H1 (cell line): ENCODE measurements around the gene IFNAR2.

Experiments used
- ASH2L ChIP-seq: fragments of 200-600, 300-600 bp; sonication (generic); IDR thresholded peaks from one replicate; pipeline ENCODE4 v1.7.1; 2017; ENCODE audit warnings: low read length
- CREB1 ChIP-seq: IDR thresholded peaks from 2 replicates; pipeline ENCODE4 v1.6.1; 2012; ENCODE audit warnings: inconsistent platforms
- CTCF ChIP-seq, 3 experiments: IDR thresholded peaks; 1 replicate in 2 of 3; 2 replicates in 1 of 3; pipeline versions ENCODE4 v1.5.1 to v1.6.1; 2011; ENCODE audit warnings: low read length in 3 of 3, mild to moderate bottlenecking in 3 of 3, inconsistent platforms in 2 of 3, low read depth in 1 of 3, moderate library complexity in 1 of 3; ENCODE audit not compliant: insufficient read depth in 1 of 3; ENCODE audit errors: control extremely low read depth in 1 of 3
- JUND ChIP-seq: IDR thresholded peaks from 2 replicates; pipeline ENCODE4 v1.6.1; 2011; ENCODE audit warnings: mild to moderate bottlenecking, improper control_type of control experiment, low read length
- MAX ChIP-seq: IDR thresholded peaks from 2 replicates; pipeline ENCODE4 v1.6.1; 2012; ENCODE audit warnings: inconsistent platforms
- POLR2A ChIP-seq, 2 experiments: IDR thresholded peaks; 1 replicate in 1 of 2; 2 replicates in 1 of 2; pipeline ENCODE4 v1.6.1; 2011; ENCODE audit warnings: low read depth in 2 of 2, low read length in 2 of 2, mild to moderate bottlenecking in 2 of 2; ENCODE audit errors: control extremely low read depth in 1 of 2
- RAD21 ChIP-seq, 2 experiments: IDR thresholded peaks in 1 of 2; conservative IDR thresholded peaks in 1 of 2; 2 replicates each; pipeline ENCODE4 v1.6.1; 2011; ENCODE audit warnings: low read depth in 2 of 2, low read length in 2 of 2, improper control_type of control experiment in 1 of 2, inconsistent platforms in 1 of 2, mild to moderate bottlenecking in 1 of 2, moderate library complexity in 1 of 2
- SAP30 ChIP-seq: fragments of 300-600 bp; sonication (generic); IDR thresholded peaks from 2 replicates; pipeline ENCODE4 v1.7.1; 2012; ENCODE audit warnings: low read length, moderate library complexity, mild to moderate bottlenecking, inconsistent platforms; ENCODE audit not compliant: insufficient read depth, insufficient replicate concordance
- SIRT6 ChIP-seq: IDR thresholded peaks from one replicate; pipeline ENCODE4 v1.7.1; 2012; ENCODE audit warnings: low read length, inconsistent platforms
- SRF ChIP-seq: IDR thresholded peaks from 2 replicates; pipeline ENCODE4 v1.6.1; 2011; ENCODE audit warnings: mild to moderate bottlenecking, low read depth, low read length, moderate library complexity
- SUZ12 ChIP-seq: fragments of 200-600 bp; sonication (generic); IDR thresholded peaks from 2 replicates; pipeline ENCODE4 v1.6.1; 2012; ENCODE audit warnings: mild to moderate bottlenecking, inconsistent platforms, low read length, moderate library complexity, mixed read lengths
- TAF1 ChIP-seq: IDR thresholded peaks from 2 replicates; pipeline ENCODE4 v1.6.1; 2011; ENCODE audit warnings: mild to moderate bottlenecking, low read depth, low read length
- TAF7 ChIP-seq: optimal IDR thresholded peaks from 2 replicates; pipeline ENCODE3; 2011; ENCODE audit warnings: low read depth, mild to moderate bottlenecking, inconsistent platforms, low read length, moderate library complexity, borderline replicate concordance
- TBP ChIP-seq: IDR thresholded peaks from 2 replicates; pipeline ENCODE4 v1.6.1; 2011; ENCODE audit warnings: low read depth, low read length, improper control_type of control experiment

- TF ChIP-seq CTCF (IDR thresholded peaks at IDR 0.05; ENCODE audit: control extremely low read depth in 1 of 3, insufficient read depth in 1 of 3, low read depth in 1 of 3, low read length in 3 of 3) (no peak), TAF1 (no peak), SIRT6 (no peak), JUND (no peak), SUZ12 (no peak), CREB1 (no peak), POLR2A (IDR thresholded peaks at IDR 0.05; ENCODE audit: control extremely low read depth in 1 of 2, low read depth in 2 of 2, low read length in 2 of 2) (no peak), SRF (no peak), MAX (no peak), TBP (no peak), RAD21 (IDR thresholded peaks at IDR 0.05 in 1 of 2, conservative IDR thresholded peaks at IDR 0.05 in 1 of 2; ENCODE audit: low read depth in 2 of 2, low read length in 2 of 2) (no peak), SAP30 (no peak), ASH2L (no peak), TAF7 (no peak)
These were observed 17.4 kb upstream of the IFNAR2 start for GRCh38 chr21:33212159-33212851.
